H7 (cell line): ENCODE data around the gene TTLL8. TPM values are rescaled to one million over a fixed set of nuclear protein-coding genes. Genes with fewer than 3 reads are reported as not detected.
A peak's percentile ranks its signal among the peaks of the same experiment; 100 is the strongest.

ENCODE experiments used
- DNase-seq: peaks from one replicate; pipeline ENCODE4 v3.0.0; 2012
- H3K27me3 ChIP-seq: 2 replicates; pipeline ENCODE4 v1.6.0; 2011; ENCODE audit warnings: mild to moderate bottlenecking, low read length; ENCODE audit not compliant: control insufficient read depth, insufficient read depth
- H3K36me3 ChIP-seq: replicated peaks from 2 replicates; pipeline ENCODE4 v1.5.1; 2011; ENCODE audit warnings: low read length; ENCODE audit not compliant: control insufficient read depth, insufficient read depth
- H3K4me3 ChIP-seq: 2 replicates; pipeline ENCODE4 v1.5.1; 2011; ENCODE audit warnings: low read depth, mild to moderate bottlenecking, control low read depth, low read length, moderate library complexity; ENCODE audit not compliant: insufficient read depth
- total RNA-seq: library from RNA; depleted of rRNA; stranded (reverse); fragments of >200 nt; shearing (Covaris generic); gene quantifications from 2 replicates; pipeline ENCODE4 v1.2.3, GENCODE V29; 2014

TTLL8 gene
- total RNA-seq, 1 experiment from 2014 or later, result not detected

DNA sequence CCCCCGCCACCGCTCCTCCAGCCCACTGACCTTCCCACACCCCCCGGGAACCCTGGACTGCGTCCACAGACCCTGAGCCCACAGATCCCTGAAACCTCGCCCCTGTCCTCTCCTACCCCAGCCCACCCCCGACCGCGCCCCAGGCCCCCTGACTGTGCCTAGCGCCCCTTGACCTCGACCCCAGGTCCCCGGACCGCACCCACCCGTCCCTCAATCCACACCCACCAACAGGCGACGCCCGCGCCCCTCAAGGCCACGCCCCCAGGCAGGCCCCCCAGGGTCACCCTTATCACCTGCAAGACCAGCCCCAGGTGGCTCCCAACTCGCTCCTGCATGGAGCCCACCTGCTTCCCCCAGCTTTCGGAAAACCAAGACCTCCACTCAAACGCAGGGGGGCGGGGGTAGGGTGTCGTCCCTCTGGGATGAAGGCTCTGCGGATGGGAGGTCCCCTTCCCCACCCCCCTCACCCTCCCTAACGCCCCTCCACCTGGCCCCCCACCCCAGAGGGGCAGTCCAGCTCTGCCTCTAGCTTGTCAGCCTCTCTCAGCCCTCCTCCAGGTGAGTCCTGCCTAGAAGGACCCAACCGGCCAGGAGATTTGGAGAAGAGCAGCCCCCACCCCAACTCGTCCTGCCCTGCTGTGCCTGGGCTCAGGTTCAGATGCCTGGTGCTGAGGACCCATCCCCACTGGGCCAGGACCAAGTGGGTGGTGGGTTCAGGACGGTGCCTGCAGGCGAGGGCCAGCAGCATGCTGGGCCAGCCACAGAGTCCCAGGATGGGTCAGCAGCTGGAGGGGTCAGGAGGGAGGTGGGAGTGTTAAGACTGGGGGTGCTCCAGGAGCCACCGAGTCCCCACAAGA is 42.4 kb downstream of the TTLL8 start:
- H3K36me3 ChIP-seq, result no peaks in the 10 kb centered on the region
- H3K27me3 ChIP-seq, result peaks cover 39% of the 10 kb centered on the region

DNA sequence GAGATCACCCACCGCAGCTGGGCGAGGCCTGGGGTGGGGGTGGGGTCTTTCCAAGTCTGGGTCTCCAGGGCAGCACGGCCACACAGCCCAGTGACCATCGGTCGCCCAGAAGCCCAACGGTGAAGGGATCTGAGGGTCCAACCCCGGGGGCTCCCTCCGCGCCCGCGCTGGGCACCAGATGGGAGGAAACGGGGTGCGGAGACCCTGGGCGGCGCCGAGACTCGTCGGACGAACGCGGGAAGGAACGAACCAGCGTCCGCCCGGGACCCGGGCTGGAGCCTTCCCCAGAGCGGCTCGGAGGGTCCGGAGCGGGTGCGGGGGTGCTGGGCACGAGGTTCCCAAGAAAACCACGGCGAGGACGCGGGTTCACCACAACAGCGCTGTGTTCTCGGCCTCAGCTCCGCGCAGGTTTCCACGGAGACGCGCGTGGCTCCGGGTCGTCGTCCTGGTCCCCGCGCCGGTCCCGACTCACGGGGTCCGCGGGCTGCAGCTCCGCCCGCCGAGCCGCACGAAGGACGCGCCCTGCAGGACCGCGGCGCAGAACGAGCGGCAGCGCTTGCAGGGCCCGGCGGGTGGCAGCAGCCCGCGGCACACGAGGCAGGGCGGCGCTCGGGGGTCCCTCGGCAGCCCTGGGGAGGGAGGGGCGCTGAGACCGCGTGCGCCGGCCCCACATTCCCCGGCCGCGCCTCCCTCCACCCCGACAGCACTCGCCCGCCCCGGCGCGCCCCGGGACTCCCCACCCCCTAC is 43.3 kb downstream of the TTLL8 start:
- Histone ChIP-seq H3K27me3 (peaks cover 44% of the 10 kb centered on the region), H3K36me3 (no peaks in the 10 kb centered on the region), H3K4me3 (peak overlapping the region; percentile 32; the same call in 1 of the 2 replicates)
- peak; percentile 79 for DNase-seq

More for the DNA sequence above, 42.4 kb downstream of the TTLL8 start:
- peak; percentile 85 for DNase-seq
- no peak overlapping the region for H3K4me3 ChIP-seq

DNA sequence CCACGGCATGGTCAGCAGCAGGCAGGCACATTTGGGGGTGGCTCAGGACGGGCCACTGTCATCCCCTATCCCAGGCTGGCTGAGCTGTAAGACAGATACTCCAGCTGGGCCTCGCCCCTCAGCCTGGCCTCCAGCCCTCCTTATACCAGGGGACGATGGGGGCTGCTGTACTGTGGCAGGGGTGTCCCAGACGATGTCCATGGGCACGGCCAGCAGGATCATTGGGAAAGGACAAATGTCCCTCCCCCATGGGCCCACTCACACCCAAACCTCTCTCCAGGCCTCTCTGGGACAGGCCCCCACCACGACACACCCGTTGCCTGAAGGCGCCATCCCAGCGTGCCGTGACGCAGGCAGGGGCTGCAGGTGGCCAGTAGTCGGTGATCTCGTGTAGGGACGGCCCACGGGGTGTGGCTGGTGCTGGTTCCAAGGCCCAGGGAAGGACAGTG is 44.0 kb downstream of the TTLL8 start:
- H3K27me3 ChIP-seq, result peaks cover 44% of the 10 kb centered on the region
- DNase-seq, result peak; percentile 79
- H3K36me3 ChIP-seq, result no peaks in the 10 kb centered on the region
- no peak overlapping the region for H3K4me3 ChIP-seq

DNA sequence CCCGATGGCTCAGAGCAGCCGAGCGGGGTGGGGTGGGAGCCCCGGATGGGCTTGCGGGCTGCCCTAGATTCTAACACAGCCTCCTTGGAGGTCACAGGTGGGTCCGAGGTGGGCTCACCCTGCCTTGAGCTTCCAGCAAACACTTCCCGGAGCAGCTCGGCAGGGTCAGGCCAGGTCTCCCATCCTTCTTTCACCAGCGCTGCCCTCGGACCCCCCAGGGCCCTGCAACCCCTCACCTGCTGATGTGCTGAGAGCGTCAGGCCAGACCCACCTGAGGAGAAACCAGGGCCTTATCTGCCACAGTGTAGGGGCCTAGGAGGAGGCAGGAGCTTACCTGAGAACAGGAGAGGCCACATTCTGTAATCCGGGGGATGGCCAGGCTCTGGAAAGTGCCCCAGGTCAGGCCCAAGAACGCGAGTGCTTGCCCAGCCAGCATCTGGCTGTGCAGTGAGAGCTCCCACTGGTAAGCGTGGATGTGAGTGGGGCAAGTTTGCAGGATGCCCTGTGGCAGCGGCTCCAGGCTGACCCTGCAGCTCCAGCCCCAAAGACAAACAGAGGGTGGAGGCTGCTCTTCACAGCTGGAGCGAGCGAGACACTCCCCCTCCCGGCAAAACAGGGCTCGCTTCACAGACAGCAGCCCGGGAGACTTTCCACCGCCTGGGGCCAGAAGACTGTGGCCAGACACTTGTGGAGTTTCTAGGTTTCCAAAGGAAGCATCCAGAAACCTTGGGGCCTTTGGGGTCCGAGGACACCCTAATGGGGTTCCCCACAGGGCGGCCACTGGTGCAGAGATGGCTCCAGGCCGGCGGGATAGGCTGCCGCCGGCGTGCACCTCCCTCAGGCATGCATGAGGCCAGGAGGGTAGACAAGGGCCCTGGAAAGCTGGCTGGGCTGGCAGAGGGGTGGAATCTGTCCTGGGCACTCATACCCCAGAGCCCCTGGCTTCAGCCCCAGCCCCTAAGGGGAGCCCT is 45.6 kb downstream of the TTLL8 start, which contains the start of gene IL17REL:
IL17REL (minus strand) TSS at position 555 of the 971 bp plus-strand sequence; CDS start at position 436, 119 bp downstream.
- Histone ChIP-seq H3K4me3 (no peak within 1 kb of the TSS), H3K36me3 (no peaks in the 10 kb centered on the region), H3K27me3 (peaks cover 44% of the 10 kb centered on the region)
- peak; percentile 86 for DNase-seq

DNA sequence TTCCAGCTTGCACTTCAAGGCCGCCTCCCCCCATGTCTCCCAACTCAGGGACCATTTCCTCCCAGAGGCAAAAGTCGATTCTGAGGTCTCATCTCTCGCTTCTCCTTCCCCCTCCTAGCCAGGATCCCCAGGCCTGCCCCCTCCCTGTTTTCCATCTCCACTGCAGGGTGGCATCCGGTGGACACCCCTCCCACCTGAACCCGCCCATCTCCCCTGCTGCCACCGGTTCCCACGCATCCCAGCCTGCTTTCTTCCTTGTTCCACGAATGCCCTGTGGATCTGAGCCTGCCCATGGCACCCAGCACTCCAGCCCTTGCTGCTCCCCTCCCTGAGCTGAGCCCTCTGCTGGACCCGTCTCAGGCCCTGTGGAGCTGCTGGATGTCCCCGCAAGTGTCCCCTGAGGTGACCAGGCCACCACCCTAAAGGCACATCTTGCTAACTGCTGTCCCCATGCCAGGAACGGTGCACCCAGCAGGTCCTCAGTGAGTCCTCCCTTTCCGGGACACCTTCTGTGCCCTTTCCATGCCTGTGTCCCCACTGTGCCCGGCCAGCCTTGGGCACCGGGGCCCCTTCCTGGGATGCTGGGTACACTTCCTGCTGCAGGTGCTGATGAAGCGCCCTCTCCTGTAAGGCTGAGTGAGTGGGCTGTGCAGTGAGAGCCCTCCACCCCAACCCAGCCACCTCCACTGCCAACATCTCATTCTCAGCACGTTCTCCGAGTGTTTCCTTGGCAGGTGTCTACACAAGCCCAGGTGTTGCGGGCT is 46.5 kb downstream of the TTLL8 start:
- peaks cover 44% of the 10 kb centered on the region for H3K27me3 ChIP-seq

DNA sequence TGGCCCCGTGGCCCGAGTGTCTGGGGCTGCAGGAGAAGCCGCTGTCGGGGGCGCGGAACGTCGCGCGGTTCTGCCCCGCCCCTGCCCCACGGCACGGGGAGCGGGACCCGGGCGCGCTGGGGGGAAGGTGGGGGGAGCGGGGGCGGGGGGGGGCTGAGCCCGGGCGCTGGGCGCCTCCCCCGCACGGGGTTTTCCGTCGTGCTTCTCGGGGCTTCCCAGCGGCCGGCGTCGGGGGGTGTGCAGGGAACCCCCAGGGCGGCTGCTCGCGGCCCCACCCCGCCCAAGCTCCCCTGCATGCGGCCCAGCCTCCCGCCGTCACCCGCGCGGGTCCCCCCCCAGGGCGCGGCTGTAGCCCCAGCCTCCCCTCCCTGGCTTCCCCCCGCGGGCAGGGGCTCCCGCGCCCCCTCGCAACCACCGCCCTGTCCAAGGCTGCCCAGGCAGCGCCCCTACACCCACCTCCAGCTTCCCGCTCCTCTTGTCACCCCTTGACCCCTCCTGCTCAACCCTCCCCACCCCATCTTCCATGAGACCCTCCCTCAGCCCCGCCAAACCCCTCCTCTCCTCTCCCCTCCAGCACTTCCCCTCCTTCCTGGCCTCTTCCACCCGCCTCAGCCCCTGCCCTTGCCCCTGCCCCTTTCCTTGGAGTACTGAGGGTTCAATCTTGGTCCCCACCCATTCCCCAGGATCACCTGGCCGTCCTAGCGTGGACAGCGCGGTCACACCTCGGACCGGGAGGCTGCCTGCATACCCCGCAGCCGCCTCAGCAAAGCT is 47.2 kb downstream of the TTLL8 start:
- Histone ChIP-seq H3K36me3 (no peaks in the 10 kb centered on the region), H3K4me3 (peak overlapping the region; percentile 34; the same call in 1 of the 2 replicates), H3K27me3 (peaks cover 41% of the 10 kb centered on the region)
- DNase-seq, result peak; percentile 81

More for the DNA sequence above, 46.5 kb downstream of the TTLL8 start:
- Histone ChIP-seq H3K4me3 (peak overlapping the region; percentile 34; the same call in 1 of the 2 replicates), H3K36me3 (no peaks in the 10 kb centered on the region)
- DNase-seq, result peak; percentile 89

DNA sequence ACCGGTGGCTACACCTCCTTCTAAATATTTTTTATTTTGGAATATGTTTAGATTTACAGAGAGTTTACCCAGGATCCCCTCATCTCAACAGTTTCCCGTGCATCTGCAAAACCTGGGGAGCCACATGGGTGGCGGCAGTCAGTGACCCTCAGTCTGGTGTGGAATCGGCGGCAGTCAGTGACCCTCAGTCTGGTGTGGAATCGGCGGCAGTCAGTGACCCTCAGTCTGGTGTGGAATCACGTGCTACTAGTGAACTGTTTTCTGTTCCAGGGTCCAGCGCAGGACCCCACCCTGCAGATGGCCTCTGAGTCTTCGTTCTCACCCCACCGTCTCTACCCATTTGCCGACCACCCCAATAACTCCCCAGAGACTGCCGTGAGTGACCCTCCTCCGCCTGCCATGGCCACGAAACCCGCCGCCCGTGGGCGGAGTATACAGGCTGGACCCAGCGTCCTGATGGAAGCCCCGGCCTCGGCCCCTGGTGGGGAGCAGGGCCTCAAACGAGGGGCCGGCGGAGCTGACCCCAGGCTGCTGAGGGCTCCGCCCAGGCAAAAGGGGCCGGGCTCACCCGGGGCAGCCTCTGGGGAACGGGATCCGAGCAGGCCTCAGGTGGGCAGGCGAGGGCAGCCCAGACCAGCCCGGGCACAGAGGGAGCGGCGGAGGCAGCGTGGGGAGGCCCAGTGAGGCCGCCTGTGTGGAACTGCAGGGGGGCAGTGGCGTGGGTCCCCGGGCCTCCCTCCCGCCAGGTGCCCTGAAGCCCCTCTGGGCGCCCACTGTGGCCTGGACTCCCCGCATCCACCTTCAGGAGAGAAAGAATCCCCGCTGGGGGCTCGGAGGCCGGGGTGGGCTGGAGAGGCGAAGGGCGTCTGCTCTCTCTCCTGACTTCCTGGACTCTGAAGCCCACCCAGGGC is 48.1 kb downstream of the TTLL8 start:
- H3K27me3 ChIP-seq, result peaks cover 37% of the 10 kb centered on the region
- DNase-seq, result peak; percentile 85
- H3K36me3 ChIP-seq, result no peaks in the 10 kb centered on the region
- peak overlapping the region; percentile 34; the same call in 1 of the 2 replicates for H3K4me3 ChIP-seq

DNA sequence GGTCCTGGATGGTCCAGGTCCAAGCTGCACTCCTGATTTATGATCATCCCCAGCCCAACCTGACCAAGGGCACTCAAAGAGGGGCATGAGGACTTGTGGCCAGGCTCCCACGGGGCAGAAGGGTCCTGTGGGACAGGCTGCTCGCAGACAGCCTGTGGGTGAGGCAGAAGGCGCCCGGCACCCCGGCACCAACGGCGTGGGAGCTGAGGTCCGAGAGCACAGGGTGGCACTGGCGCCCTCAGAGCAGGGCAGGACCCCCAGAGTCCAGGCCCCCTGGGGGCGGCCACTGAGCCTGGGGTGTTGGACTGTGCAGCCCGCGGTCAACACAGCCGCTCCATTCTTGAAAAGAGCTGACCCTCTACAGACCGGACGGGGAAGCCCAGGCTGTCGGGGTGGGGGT is 48.8 kb downstream of the TTLL8 start:
- H3K4me3 ChIP-seq, result no peak overlapping the region
- DNase-seq, result peak; percentile 57
- H3K27me3 ChIP-seq, result peaks cover 29% of the 10 kb centered on the region
- H3K36me3 ChIP-seq, result no peaks in the 10 kb centered on the region

DNA sequence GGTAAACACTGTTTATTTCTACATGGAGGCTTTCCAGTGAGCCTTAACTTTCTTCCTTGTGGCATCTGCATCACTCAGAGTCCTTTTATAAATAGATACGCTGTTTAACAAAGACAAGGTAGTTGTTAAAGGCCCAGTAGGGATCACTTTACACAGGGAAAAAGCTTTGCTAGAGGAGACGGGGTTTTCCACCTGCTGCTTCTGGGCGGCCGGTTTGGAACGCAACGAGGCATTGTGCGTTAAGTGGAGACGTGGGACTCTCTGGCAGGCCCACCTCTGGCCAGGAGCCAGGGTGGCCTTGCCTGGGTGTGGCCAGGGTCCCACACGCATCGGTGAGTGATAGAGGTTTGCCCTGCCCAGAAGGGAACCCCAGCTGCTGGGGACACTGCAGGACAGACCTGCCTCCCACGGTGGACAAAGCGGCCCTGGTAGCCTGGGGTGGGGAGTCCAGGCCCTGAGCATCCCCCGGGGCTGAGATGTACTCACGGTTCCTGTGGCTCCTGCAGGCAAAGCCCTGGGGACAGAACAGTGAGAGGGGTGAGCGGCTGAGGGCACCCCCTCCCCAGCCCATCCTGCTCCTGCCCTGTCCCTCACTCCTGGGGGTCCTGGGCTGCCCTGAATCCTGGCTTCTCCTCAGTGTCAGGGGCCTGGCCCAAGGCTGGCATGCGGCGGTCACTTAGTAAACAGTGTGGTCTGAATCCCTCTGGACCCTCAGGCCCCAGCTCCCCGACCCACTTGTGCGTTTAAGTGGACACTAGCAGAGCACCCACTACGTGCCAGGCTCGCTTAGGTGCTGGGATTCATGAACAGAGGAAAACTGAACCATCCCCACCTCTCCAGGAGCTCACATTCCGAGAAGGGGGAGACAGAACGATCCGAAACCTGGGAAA is 49.7 kb downstream of the TTLL8 start:
- DNase-seq, result peak; percentile 76
- peaks cover 24% of the 10 kb centered on the region for H3K27me3 ChIP-seq
- H3K36me3 ChIP-seq, result no peaks in the 10 kb centered on the region
- H3K4me3 ChIP-seq, result no peak overlapping the region

DNA sequence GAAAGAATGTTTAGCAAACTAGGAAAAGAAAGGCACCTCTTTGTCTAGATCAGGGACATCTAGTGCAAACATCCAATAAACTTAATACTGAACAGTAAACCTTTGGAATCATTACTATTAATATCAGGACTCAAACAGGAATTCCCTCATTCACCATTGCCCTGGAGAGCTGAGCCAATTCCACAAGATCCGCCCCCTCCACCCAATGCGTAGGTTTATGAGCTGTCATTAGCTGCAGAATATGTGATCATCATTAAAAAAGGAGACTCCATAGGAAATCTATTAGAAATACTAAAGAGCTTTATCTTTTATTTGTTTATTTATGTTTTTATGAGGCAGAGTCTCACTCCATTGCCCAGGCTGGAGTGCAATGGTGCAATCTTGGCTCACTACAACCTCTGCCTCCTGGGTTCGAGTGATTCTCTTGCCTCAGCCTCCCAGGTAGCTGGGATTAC is 51.0 kb downstream of the TTLL8 start:
- Histone ChIP-seq H3K36me3 (no peaks in the 10 kb centered on the region), H3K27me3 (peaks cover 14% of the 10 kb centered on the region), H3K4me3 (no peak overlapping the region)
- DNase-seq, result no peak

DNA sequence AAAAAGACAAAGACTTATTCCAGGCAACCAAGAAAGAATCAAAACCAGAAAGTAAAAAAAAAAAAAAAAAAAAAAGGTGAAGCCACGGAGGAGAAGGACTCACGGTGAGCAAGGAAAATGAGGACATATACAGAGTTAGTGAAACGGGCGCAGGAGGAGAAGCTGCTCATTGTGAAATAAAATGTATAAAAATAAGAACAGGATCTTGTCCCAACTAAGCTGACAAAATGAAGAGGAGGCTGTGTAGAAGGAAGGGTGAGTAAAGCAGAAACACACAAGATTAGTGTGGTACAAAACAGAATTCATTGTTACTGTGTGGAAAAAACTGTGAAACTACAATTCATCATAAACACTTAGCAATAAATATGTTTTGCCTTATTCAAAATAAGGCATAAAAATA is 53.2 kb downstream of the TTLL8 start:
- no peaks in the 10 kb centered on the region for H3K36me3 ChIP-seq
- no peak overlapping the region for H3K4me3 ChIP-seq
- peaks cover 14% of the 10 kb centered on the region for H3K27me3 ChIP-seq
- DNase-seq, result no peak
